H1 (cell line): ENCODE measurements around the gene TCF21. TPM values are rescaled to one million over a fixed set of nuclear protein-coding genes. Genes with fewer than 3 reads are reported as not detected.

ENCODE experiments used
- CTCF ChIA-PET: fragments of 300-600 bp; sonication (Branson Sonifier 250); formaldehyde crosslinking; loops from one replicate; lab custom pipeline; 2021; ENCODE audit not compliant: partially characterized antibody; lab: Charles Lee
- POLR2A ChIA-PET: fragments of 300-600 bp; sonication (Branson Sonifier 250); formaldehyde crosslinking; loops from one replicate; lab custom pipeline; 2021; ENCODE audit warnings: inconsistent platforms; ENCODE audit not compliant: partially characterized antibody; lab: Charles Lee
- DNase-seq, 2 experiments: peaks; one replicate each; pipeline versions ENCODE4 v3.0.0 to v3.0.0-alpha.2; 2010 to 2022; ENCODE audit warnings: low spot score in 2 of 2, low read depth in 1 of 2, mixed read lengths in 1 of 2
- FAIRE-seq: peaks from 2 replicates; lab custom pipeline; 2011; peaks lifted over from hg19 to GRCh38; lab: Jason Lieb, UNC
- H2AFZ ChIP-seq: 2 replicates; pipeline ENCODE4 v1.8.1; 2012; ENCODE audit warnings: low read length, inconsistent platforms
- H2AK5ac ChIP-seq: 2 replicates; pipeline ENCODE4 v1.6.1; 2013; ENCODE audit warnings: low read depth, low read length
- H2BK120ac ChIP-seq: replicated peaks from 2 replicates; pipeline ENCODE3; 2013; ENCODE audit warnings: low read depth, low read length, inconsistent platforms
- H2BK12ac ChIP-seq: 2 replicates; pipeline ENCODE4 v1.6.1; 2013; ENCODE audit warnings: low read depth, low read length
- H2BK15ac ChIP-seq: 2 replicates; pipeline ENCODE4 v1.6.1; 2013; ENCODE audit warnings: low read length
- H2BK20ac ChIP-seq: 2 replicates; pipeline ENCODE4 v1.6.1; 2013; ENCODE audit warnings: low read length
- H2BK5ac ChIP-seq: 2 replicates; pipeline ENCODE4 v1.6.1; 2013; ENCODE audit warnings: low read depth, low read length
- H3K14ac ChIP-seq: 2 replicates; pipeline ENCODE4 v1.6.1; 2013; ENCODE audit warnings: inconsistent platforms; ENCODE audit not compliant: insufficient read length
- H3K18ac ChIP-seq: 2 replicates; pipeline ENCODE4 v1.6.1; 2013; ENCODE audit warnings: low read length; ENCODE audit errors: extremely low read depth
- H3K23ac ChIP-seq: 2 replicates; pipeline ENCODE4 v1.6.1; 2013; ENCODE audit warnings: inconsistent platforms; ENCODE audit not compliant: insufficient read length
- H3K23me2 ChIP-seq: 2 replicates; pipeline ENCODE4 v1.6.1; 2013; ENCODE audit warnings: low read depth, low read length
- H3K27ac ChIP-seq: 2 replicates; pipeline ENCODE4 v1.6.1; 2011; ENCODE audit warnings: low read depth, low read length, inconsistent platforms
- H3K27me3 ChIP-seq, 4 experiments: replicated peaks in 1 of 4; 1 replicate in 1 of 4; 2 replicates in 3 of 4; pipeline versions ENCODE4 v1.6.1 to v1.8.1; 2011 to 2013; ENCODE audit warnings: low read length in 3 of 4, mild to moderate bottlenecking in 3 of 4, inconsistent platforms in 2 of 4, mixed read lengths in 2 of 4, moderate library complexity in 1 of 4; ENCODE audit not compliant: control insufficient read depth in 3 of 4, insufficient read depth in 3 of 4; ENCODE audit errors: extremely low read depth in 1 of 4
- H3K36me3 ChIP-seq, 4 experiments: 2 replicates each; pipeline versions ENCODE4 v1.6.1 to v1.8.1; 2011 to 2013; ENCODE audit warnings: mild to moderate bottlenecking in 4 of 4, low read length in 3 of 4, moderate library complexity in 2 of 4, control low read depth in 1 of 4, inconsistent platforms in 1 of 4; ENCODE audit not compliant: insufficient read depth in 4 of 4, control insufficient read depth in 2 of 4
- H3K4ac ChIP-seq: replicated peaks from 2 replicates; pipeline ENCODE3; 2013; ENCODE audit warnings: low read length, low read depth, mixed read lengths, inconsistent platforms; ENCODE audit not compliant: insufficient read length
- H3K4me1 ChIP-seq, 4 experiments: replicated peaks in 1 of 4; 1 replicate in 1 of 4; 2 replicates in 3 of 4; pipeline versions ENCODE4 v1.6.1 to v1.8.1; 2011 to 2013; ENCODE audit warnings: low read length in 3 of 4, inconsistent platforms in 2 of 4, mixed read lengths in 1 of 4; ENCODE audit not compliant: insufficient read depth in 4 of 4, control insufficient read depth in 3 of 4
- H3K4me2 ChIP-seq, 2 experiments: 2 replicates each; pipeline versions ENCODE4 v1.6.1 to v1.8.1; 2011 to 2013; ENCODE audit warnings: low read depth in 2 of 2, low read length in 2 of 2, control low read depth in 1 of 2, inconsistent platforms in 1 of 2, mild to moderate bottlenecking in 1 of 2; ENCODE audit not compliant: insufficient read depth in 1 of 2
- H3K4me3 ChIP-seq, 4 experiments: fragments of 200-600, 300-600 bp in 1 of 4; sonication (generic), shearing (Covaris generic), sonication (Bioruptor Twin) in 1 of 4; 2 replicates each; pipeline versions ENCODE4 v1.5.1 to v1.8.1; 2011 to 2016; ENCODE audit warnings: low read length in 4 of 4, low read depth in 3 of 4, control low read depth in 2 of 4, inconsistent platforms in 2 of 4, mild to moderate bottlenecking in 2 of 4, mixed read lengths in 1 of 4, moderate library complexity in 1 of 4; ENCODE audit not compliant: insufficient read depth in 2 of 4; ENCODE audit errors: extremely low read depth in 1 of 4
- H3K56ac ChIP-seq: replicated peaks from 2 replicates; pipeline ENCODE3; 2013; ENCODE audit warnings: low read depth, mild to moderate bottlenecking, mixed read lengths, low read length, inconsistent platforms; ENCODE audit not compliant: insufficient read length
- H3K79me1 ChIP-seq: 2 replicates; pipeline ENCODE4 v1.6.1; 2013; ENCODE audit warnings: low read depth, low read length, control low read depth
- H3K79me2 ChIP-seq, 2 experiments: 2 replicates each; pipeline versions ENCODE4 v1.6.1 to v1.8.1; 2012 to 2013; ENCODE audit warnings: low read length in 2 of 2, mild to moderate bottlenecking in 2 of 2, inconsistent platforms in 1 of 2; ENCODE audit not compliant: insufficient read depth in 2 of 2, control insufficient read depth in 1 of 2
- H3K9ac ChIP-seq, 4 experiments: replicated peaks in 1 of 4; 1 replicate in 1 of 4; 2 replicates in 3 of 4; pipeline versions ENCODE4 v1.6.1 to v1.8.1; 2011 to 2013; ENCODE audit warnings: low read depth in 3 of 4, low read length in 3 of 4, control low read depth in 2 of 4, mild to moderate bottlenecking in 2 of 4, moderate library complexity in 2 of 4, inconsistent platforms in 1 of 4; ENCODE audit errors: extremely low read depth in 1 of 4
- H3K9me3 ChIP-seq, 2 experiments: 2 replicates each; pipeline versions ENCODE4 v1.6.1 to v1.8.1; 2012 to 2013; ENCODE audit warnings: mild to moderate bottlenecking in 2 of 2, moderate library complexity in 2 of 2, control low read depth in 1 of 2, inconsistent platforms in 1 of 2, low read depth in 1 of 2, low read length in 1 of 2, mixed read lengths in 1 of 2; ENCODE audit not compliant: insufficient read depth in 2 of 2
- H4K20me1 ChIP-seq, 2 experiments: replicated peaks in 1 of 2; 2 replicates each; pipeline versions ENCODE3 to v1.8.1; 2011 to 2013; ENCODE audit warnings: inconsistent platforms in 2 of 2, low read length in 2 of 2, mild to moderate bottlenecking in 1 of 2; ENCODE audit not compliant: insufficient read depth in 2 of 2, control insufficient read depth in 1 of 2
- H4K5ac ChIP-seq: 2 replicates; pipeline ENCODE4 v1.6.1; 2013; ENCODE audit warnings: low read length, low read depth, mixed read lengths, inconsistent platforms; ENCODE audit not compliant: insufficient read length
- H4K8ac ChIP-seq: 2 replicates; pipeline ENCODE4 v1.8.0; 2013; ENCODE audit warnings: mild to moderate bottlenecking, moderate library complexity, low read length, inconsistent platforms; ENCODE audit not compliant: insufficient read depth; ENCODE audit errors: extremely low read depth
- H4K91ac ChIP-seq: replicated peaks from 2 replicates; pipeline ENCODE3; 2013; ENCODE audit warnings: low read length, mixed read lengths, inconsistent platforms; ENCODE audit not compliant: insufficient read length
- WGBS, 2 experiments: shearing (Covaris generic) in 1 of 2; methylation state at CpG; one replicate each; pipeline versions ENCODE4 v1.1.6 to v1.1.7; 2013 to 2015; ENCODE audit warnings: low lambda C conversion rate in 2 of 2, mixed read lengths in 2 of 2, inconsistent platforms in 1 of 2, low coverage in 1 of 2, missing lambda C conversion rate in 1 of 2; ENCODE audit not compliant: insufficient replicate concordance in 2 of 2, insufficient coverage in 1 of 2, insufficient read length in 1 of 2; ENCODE audit errors: extremely low coverage in 1 of 2, missing lambda C conversion rate in 1 of 2; 5-methylcytosine and 5-hydroxymethylcytosine counted together
- polyA plus RNA-seq, 7 experiments: library from polyadenylated mRNA; depleted of rRNA in 3 of 7; stranded (reverse) in 5 of 7; unstranded in 2 of 7; fragments of >200 nt in 5 of 7; fragments of 200-250 nt in 2 of 7; gene quantifications; 1 replicate in 5 of 7; 2 replicates in 1 of 7; 4 replicates in 1 of 7; pipeline versions ENCODE4 v1.2.1 to v1.2.3, GENCODE V29; 2011 to 2013; ENCODE audit warnings: missing spikeins in 2 of 7, mixed read lengths in 2 of 7
- total RNA-seq: library from RNA; stranded (reverse); fragmentation: NEBNext Ultra II Directional; extraction: Animal tissue kit (Norgen Biotek cat#: 25700); gene quantifications from 2 replicates; pipeline ENCODE4 v1.2.1, GENCODE V29; 2021

Gene TCF21
- total and polyA plus RNA-seq, 2 of the 8 experiments (the other 6 are each of a cell fraction or from before 2014, with no cell fraction given) = 0.05 to 0.09 TPM

DNA sequence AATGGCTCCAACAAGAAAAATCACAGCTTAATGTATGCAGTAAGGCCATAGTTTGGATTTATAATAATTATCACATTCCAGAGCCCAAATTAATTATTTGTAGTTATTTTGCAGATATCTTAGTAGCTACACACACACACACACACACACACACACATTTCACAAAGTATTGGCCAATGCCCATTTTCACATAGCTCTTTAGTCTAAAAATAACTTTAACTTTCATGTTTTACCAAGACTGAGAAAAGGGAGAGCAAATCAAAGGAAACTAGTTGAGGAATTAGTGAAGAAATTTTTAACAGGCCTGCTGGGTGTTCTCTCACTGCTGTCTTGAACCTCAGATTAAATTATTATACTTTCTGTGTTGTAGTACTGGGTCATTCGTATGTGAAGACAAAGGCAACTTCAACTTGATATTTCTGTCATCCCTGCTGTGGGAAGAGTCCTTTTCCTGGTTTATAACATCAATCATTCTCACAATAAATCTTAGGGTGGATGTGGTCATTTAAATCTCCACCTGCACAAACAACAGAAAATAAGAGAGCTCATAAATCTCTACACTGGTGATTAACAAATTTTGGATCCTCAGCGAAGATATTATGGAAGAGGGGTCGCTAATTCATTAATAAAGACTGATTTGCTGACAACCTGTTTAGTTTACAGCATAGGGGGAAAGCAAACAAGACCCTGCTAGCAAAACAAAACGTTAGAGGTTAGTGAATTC is 1.6 kb upstream of the TCF21 start:
- 73% methylated on average over 4 of the region's 4 CpGs; no CpG with 5 or more reads in 1 of the 2 experiments for WGBS, 2 experiments
- no peak for FAIRE-seq
- H2AFZ ChIP-seq = no peak overlapping the region

More for the DNA sequence above, 1.6 kb upstream of the TCF21 start:
- Histone ChIP-seq H3K14ac (no peak overlapping the region), H3K18ac (no peak overlapping the region), H3K4me1 (peaks cover 0 to 9% (median 6%) of the 10 kb centered on the region in 4 experiments; a peak in 4 of 7 replicates), H3K27ac (no peak overlapping the region), H4K20me1 (peaks cover 0 to 1% of the 10 kb centered on the region in 2 experiments), H3K79me1 (no peaks in the 10 kb centered on the region), H3K23ac (no peak overlapping the region), H3K4me2 (no peak overlapping the region; a peak in 1 of 4 replicates), H4K5ac (no peak overlapping the region), H4K8ac (no peak overlapping the region), H3K4me3 (no peak overlapping the region), H2BK120ac (no peak overlapping the region), H3K23me2 (peaks cover 18% of the 10 kb centered on the region), H2AK5ac (no peak overlapping the region), H3K56ac (no peak overlapping the region), H3K4ac (no peak overlapping the region), H4K91ac (no peak overlapping the region), H3K27me3 (peaks cover 19 to 50% (median 38%) of the 10 kb centered on the region in 4 experiments), H3K9ac (no peak overlapping the region), H3K9me3 (no peaks in the 10 kb centered on the region), H2BK12ac (no peak overlapping the region), H2BK5ac (no peak overlapping the region), H2BK15ac (no peak overlapping the region), H2BK20ac (no peak overlapping the region), H3K36me3 (no peaks in the 10 kb centered on the region), H3K79me2 (no peaks in the 10 kb centered on the region)
- CTCF ChIA-PET = interaction anchor here (1.0 to 5.4 kb wide), 5 partner anchors 9 to 334 kb away, joined by 3 to 16 read pairs (median 4); no protein-coding TSS in a partner anchor
- DNase-seq = no peak
- POLR2A ChIA-PET = no interaction called here
